Measurements from ENCODE around the gene C2CD2.

GRCh38 chr21:41927727-41928409 is 25.9 kb downstream of the C2CD2 start:
- TF ChIP-seq, protein P1, sequence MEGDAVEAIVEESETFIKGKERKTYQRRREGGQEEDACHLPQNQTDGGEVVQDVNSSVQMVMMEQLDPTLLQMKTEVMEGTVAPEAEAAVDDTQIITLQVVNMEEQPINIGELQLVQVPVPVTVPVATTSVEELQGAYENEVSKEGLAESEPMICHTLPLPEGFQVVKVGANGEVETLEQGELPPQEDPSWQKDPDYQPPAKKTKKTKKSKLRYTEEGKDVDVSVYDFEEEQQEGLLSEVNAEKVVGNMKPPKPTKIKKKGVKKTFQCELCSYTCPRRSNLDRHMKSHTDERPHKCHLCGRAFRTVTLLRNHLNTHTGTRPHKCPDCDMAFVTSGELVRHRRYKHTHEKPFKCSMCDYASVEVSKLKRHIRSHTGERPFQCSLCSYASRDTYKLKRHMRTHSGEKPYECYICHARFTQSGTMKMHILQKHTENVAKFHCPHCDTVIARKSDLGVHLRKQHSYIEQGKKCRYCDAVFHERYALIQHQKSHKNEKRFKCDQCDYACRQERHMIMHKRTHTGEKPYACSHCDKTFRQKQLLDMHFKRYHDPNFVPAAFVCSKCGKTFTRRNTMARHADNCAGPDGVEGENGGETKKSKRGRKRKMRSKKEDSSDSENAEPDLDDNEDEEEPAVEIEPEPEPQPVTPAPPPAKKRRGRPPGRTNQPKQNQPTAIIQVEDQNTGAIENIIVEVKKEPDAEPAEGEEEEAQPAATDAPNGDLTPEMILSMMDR (IDR thresholded peaks at IDR 0.05), result no peak
- no peak for TF ChIP-seq EZH2 (IDR thresholded peaks at IDR 0.05; ENCODE audit: borderline replicate concordance, insufficient read depth, low read depth, low read length, poor library complexity, severe bottlenecking)
